GM18519 (cell line): ENCODE measurements around the gene HEXB.

ENCODE experiments used
- ATAC-seq: cut with Tn5 transposase; IDR thresholded peaks from one replicate; pipeline ENCODE4 v1.9.1; 2021; ENCODE audit warnings: mild to moderate bottlenecking, moderate library complexity; ENCODE audit not compliant: unreplicated experiment, low FRiP score

HEXB gene

DNA sequence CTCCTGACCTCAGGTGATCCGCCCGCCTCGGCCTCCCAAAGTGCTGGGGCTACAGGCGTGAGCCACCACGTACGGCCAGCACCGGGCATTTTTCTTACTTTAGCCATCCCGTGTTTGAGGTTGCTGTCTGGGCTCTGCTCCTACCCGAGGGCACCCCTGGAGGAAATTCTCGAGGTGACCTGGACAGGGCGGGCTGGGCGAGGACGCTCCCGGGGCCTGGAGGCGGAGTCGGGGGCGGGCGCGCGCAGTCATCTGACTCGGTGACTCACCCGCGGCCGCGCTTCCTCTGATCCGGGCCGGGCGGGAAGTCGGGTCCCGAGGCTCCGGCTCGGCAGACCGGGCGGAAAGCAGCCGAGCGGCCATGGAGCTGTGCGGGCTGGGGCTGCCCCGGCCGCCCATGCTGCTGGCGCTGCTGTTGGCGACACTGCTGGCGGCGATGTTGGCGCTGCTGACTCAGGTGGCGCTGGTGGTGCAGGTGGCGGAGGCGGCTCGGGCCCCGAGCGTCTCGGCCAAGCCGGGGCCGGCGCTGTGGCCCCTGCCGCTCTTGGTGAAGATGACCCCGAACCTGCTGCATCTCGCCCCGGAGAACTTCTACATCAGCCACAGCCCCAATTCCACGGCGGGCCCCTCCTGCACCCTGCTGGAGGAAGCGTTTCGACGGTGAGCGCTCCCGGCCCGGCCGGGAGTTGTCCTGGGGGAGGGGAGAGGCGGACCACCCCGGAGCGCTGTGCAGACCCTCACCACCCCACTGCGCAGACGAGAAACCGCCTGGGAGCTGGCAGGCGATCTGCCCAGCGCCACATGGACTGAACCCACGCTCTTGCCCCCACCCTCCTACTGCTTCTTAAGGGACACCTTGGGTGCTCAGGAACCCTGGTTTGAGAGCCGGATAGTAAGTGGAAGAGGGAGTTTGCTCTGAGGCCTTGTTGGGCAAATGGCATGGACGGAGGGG lies at the start of gene HEXB:
Gene HEXB (plus strand): TSS at position 334 of the 952 bp plus-strand sequence. CDS start 28 bp downstream, at position 362.
- peak; percentile 48 for ATAC-seq

DNA sequence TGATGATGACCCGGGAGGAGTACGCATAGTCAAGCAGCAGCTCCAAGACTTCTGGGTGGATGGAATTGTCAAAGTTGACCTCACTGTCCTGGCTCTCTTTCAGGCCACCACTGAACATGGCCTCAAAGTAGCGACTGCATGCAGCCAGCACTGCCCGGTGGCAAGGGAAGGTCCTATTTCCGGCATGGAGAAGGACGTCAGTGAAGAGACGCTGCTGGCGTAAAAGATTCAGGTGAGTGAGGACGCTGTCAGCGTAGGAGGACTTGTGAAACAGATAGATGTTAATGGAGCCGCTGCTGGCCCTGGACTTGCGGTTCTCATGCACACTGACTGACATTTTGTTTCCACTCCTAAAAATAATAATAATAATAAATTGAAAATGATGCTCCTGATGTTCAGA lies 48.9 kb upstream of the HEXB start:
- no peak for ATAC-seq

DNA sequence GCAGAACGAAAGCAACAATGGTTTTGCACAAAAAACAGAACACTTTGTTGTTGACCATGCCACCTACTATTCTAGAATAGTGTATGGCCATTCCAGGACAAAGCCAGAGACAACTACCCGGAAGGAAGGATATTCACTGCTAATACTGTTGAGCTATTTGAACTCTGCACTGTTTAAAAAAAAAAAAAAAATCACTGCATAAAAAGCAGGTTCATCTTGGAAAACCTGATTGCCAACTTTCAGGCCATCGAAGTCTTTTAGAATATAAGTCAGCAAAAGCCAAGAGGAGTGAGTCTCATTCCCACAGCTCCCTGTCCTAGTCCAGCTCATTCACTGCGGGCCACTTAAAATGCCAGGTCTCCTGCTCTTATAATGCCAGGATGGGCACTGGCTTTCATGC lies 48.5 kb upstream of the HEXB start:
- no peak for ATAC-seq

DNA sequence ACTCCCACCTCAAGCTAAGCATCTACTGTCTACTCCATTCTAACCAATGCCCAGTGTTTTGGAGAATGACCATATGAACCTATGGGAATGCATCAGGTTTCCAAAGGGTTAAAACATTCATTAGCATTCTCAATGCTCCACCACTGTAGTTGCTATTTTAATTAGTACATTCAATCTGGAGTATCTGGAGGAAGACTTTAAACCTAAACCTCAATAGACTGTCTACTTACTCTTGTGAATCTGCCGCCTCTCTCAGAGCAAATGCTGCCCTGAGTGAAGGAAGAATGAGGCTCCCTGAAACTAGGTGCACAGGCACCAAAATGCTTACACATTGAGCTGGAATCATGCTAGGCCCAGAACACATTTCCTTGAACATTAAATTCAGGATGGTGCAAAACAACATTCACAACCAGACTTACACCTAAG lies 46.5 kb upstream of the HEXB start:
- ATAC-seq = no peak

DNA sequence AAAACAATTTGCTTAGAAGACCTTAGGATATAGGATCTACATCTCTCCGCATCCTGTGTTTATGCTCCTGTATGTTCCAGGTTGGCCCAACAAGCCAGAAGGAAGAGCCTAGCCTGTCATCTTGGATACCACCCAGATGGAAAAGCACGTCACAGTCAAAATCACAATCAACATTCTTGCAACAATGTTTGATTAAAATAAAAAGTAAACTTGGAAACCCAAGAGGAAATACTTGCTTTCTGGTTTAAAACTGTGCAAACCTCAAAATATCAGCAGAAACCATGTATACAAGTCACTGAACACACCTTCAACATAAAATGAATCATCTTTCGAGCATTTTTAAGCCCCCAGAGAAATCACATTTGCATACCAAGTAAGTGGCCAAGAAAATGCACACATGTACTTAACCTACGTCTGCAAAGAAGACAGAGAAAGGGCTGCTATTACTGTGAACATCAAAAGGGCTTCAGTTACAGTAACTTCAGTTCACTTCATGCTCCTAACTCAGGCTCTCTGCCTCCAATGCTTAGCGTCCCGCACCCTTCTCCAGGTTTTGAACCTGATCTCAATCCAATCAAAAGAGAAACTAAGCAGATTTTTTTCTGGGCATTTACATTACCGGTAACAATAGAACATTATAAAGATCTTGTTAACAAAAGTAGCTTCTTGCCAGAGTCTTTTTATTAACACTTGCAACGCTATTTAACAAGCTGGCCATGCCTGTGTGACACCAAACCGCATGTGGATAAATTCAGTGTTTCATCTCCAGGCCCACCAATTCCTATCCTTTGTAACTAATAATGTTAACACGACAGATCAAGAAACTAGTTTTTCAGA lies 45.8 kb upstream of the HEXB start:
- ATAC-seq = peak; percentile 35

DNA sequence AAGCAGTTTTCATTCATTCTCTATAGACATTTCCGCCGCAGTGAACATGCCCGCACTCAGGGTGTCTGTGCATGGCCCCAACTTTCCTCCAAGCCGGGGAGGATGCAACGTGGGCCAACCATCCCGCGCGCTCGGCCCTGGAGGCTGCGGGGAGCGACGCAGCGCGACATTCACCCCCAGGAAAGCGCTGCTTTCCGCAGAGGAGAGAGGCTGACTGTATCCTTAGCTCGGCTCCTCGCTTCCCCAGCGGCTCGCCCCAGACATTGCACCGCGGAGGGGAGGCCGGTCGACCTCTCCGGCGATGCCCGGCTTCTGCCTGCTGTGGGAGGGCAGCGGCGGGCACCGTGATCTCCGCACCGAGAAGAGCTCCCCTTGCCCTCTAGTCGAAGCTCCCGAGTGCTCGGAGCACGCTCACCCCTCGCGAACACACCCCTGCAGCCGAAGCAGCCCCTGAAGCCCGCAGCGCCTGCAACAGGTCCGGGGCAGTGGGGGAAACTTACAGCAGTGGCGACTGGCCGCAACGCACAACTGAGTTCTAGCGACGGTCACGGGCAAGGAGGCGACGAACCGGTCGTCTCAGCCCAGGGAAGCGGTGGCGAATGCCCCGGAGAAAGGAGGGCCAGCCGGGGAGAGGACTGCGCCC lies 45.1 kb upstream of the HEXB start:
- ATAC-seq = no peak

DNA sequence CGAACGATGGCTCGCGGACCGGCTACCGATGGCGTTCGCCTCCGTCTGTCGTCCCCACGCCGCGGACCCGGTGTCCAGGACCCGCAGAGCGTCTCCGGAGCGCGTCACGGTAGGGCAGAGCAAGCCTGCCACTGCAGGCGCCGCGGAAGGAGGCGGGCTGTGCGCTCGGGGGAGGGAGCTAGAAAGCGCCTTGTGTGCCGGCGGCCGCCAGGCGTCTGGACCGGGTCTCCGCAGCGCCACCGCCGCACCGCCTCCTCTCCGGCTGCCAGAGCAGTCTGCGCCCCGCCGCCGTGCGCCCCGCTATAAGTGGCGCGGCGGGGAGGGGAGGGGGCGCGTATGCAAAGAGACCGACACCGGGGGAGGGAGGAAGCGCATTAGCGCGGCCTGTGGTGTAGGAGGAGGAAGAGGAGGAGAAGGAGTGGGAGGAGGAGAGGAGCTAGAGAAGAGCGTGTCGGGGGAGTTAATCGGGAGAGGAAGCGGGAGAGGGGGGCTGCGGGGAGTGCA lies 44.5 kb upstream of the HEXB start, which contains the start of gene ENC1:
Gene ENC1 (minus strand): TSS at position 279 of the 504 bp plus-strand sequence. CDS start 4,243 bp downstream, outside the sequence.
- peak; percentile 43 for ATAC-seq

DNA sequence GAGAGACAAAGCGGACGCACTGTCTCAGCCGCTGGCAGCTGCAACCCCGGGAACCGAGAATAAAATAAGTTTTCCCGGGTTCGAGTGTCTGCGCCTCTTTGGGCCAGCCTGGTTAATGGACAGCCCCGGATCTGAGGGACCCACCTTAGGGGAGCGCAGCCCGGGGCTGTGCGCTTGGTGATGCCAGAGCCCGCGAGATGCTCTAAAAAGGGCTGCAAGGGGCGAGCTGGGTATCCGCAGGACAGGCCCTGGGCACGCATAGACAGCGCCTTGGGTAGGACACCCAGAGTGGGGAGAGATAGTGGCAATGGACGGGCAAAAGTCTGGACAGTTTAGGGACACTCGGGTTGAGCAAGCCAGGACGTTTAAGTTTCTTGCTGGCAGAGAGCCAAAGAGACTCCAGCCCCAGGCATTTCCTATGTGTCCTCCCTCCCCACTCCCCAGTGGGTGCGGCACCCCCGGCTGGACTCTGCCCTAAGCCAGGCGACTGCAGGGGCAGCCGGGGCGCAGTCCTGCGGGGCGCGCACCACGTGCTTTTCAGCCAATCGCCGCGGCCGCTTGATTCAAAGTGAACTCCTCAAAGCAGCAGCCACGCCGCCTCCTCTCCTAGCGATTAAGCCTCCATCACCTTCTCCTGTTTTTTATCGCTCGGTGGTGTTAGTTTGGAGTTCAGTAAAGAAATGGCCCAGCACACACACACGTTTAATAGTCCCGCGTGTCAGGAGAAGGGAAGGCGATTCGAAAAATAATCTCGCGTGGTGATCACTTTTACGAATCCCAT lies 43.9 kb upstream of the HEXB start:
- no peak for ATAC-seq

DNA sequence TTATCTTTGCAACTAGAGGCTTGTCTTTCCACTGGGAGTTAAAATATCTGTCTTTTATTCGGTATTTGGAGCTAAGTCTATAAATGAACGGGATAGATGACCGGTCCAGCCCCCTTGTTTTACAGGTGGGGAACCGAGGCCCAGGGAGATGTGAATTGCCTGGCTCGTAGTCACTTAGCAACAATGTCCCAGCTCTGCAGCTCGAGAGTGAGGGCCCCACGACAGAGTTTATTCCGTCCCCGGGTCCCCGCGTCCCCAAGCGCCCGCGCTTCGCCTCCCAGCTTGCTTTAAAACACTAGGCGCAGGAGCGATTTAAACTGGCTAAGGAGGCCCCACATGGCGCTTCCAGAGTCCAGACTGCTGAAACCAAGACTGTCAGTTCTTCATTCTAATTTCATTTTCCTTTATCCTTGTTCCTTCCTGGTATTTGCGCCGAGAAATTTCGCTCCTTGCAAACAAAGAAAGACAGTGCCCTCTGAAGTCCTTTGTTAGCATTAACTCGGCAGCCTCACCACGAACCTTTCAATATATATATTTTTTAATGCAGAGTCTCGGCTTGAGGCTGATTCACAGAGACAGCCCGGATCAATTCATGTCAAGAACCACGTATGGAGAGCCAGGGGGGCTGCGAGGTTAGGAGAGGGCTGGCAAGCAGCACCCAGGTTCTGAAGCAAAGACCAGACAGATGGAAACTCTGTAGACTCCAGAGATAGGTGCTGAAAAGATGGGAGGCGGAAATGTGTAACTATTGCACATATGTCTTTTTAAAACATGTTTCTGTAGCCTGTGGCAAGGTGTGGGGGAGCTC lies 43.1 kb upstream of the HEXB start:
- no peak for ATAC-seq

DNA sequence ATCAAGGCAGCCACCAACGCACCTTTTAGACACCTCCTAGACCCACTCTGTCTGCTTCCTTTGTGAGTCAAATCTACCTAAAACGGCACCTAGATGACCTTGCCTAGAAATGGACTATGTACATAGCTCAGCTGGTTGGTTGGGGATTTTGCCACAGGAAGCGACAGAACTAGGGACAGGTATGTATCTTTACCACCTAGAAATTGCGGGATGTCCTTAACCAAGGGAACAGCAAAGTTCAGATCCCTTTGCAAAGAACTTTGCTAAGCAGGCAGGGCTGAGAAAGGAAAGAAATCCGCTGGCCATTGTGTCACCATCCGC lies 42.5 kb upstream of the HEXB start:
- no peak for ATAC-seq

DNA sequence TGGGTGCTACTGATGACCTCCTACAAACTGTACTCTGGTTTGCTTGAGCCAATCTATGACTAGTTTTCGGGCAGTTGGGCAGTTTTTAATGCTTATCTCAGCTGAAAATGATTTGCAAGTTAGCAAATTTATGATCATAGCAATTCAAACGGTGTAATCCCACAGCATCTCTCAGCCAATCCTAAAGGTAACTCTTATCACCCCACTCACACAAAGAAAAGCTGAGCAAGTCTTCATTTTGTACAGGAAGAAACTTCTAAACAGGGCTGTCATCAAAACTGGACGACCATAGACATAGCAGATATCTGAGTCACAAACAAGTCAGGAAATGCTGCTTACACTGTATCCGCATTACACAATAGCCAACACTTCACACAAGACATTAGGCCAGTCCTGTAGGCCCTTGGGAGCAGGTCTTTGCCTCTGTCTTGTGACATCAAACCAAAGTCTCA lies 41.9 kb upstream of the HEXB start:
- no peak for ATAC-seq

DNA sequence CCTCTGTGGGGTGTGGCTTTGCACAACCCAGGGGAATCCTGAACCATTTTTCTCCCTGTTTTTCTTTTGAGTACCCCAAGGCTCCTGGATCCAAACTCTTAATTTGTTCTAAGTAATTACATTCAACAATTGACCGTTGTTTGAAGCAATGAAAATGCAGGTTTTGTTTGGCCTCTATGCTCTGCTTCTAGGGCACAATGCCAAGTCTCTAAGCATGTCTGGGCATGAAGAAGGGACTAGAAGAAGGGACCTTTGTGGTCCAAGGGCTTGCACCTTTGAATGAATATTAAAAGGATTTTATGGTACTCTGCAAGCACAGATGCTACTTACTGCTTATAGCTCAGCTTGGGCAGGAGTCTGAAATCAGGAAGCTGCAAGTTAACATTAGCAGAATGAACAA lies 37.9 kb upstream of the HEXB start:
- ATAC-seq = no peak

DNA sequence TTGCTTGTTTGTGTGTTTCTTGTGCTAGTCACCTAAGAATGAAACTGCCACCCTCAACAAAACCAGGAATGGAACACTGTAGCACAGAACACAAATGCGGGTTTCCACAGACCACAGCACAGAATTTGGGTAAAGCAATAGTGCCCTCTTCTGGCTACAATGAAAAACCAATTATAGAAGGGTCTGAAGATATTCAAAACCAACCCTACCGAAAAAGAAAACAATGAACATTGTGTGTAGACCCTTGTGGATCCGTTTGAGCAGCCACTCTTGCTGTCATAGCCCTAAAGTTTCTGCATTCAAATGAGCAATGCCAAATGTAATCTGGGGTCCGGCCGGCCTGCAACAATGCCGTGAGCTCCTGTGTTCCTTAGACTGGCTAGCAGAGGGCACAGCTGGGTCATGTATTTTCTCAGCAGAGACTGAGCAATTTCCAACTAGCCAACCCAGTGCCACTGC lies 36.2 kb upstream of the HEXB start:
- no peak for ATAC-seq

DNA sequence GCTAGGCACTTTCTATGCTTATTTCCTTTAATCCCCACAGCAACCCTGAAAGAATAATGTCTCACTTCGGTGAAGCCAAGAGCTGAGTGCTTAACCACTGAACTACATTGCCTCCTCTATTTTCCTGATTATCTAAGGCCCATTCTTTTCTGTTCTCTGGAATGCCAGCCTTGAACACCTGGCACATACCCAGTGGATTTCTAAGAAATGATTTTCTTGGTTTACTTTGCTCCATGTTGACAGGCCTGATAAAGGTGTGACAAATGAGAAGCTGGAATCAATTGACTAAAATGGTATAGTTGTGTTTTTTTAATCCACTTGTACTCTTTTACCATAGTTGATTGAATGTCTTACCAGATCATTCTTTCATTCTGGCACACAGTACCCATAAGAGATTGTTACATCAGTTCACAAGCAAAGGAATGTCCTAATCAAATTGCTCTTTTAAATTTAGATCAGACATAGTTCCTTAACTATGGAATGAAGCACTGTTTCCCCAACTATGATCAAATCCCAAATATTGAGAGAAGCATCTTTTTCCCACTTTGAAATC lies 35.5 kb upstream of the HEXB start:
- ATAC-seq = no peak

DNA sequence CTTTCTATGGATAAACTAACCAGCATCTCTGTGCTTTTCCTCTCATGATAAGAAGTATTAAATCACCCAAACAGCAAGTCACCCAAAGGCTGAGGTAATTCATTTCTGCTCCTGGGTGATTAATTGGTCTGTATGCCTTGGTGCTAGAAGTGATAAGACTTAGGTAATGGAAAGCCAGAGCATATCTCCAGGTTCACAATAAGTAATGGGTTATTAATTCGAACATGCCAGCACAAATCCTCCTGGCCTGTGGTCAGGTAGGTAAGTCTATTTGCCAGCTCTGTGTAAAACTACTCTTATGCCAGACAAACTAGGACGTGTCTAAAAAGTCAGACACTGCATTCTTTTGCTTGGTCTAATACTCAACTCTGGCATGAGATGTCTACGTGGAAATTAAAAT lies 33.3 kb upstream of the HEXB start:
- ATAC-seq = no peak

DNA sequence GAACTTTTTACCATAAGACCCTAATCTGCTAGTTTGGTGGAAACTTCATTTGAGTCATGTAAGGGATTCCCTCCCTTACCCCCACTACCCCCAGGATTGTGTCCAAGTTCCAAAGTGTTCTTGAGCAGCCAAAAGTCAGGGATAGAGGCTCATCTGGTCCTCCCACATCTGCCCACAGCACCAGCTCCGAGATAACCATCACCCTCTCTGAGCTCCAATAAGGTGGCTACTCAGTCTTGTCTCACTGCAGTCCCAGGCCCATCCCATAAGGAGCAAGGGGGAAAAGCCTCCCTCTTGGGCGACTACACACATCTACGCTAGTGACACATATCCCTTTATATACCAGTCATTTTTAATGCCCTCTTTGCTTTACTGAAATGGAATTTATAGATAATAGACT lies 32.5 kb upstream of the HEXB start:
- ATAC-seq = no peak

DNA sequence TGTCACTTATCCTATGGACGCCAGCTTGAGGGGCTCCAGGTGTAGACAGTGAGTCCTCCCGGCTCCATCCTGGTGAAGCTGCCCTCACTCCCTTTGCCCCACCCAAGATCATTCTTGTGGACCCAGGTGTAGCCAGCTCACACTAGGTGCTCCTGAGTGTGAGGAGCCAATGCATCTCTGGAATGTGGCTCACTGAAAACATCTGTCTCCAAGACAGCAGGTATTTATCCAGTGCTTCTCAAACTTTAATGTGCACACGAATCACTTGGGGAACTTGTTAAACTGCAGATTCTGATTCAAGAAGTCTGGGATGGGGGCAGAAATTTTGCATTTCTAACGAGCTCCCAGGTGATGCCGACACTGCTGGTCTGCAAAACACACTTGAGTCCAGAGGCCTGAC lies 31.0 kb upstream of the HEXB start:
- ATAC-seq = no peak

DNA sequence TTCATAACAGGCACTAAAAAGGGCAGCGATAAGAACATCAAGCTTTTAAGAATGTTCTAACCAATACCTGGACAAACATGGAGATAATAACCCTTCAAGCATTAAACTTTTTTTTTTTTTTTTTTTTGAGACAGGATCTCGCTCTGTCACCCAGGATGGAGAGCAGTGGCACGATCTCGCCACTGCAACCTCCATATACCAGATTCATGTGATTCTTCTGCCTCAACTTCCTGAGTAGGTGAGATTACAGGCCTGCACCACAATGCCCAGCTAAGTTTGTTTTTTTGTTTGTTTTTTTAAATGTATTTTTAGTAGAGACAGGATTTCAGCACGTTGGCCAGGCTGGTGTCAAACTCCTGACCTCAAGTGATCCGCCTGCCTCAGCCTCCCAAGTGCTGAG lies 29.8 kb upstream of the HEXB start:
- no peak for ATAC-seq

DNA sequence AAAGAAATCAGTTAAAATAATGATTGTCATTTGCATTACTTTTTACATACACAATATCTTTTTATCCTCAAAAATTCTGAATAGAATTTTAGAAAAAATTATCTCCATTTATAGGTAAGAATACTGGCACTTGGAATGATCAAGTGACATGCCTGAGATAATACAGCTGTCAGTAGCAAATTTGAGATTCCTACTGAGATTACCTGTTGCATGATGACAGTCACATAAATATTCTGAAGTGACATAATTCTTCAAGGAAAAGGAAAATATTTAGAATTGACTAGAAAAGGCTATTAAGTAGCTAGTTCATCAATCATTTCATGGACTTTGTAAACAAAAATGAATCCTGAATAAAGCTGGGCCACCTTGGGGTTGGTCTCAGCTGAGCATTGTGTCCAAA lies 29.3 kb upstream of the HEXB start:
- no peak for ATAC-seq
